NCI-H748 treated with DMSO at 0.1 percent for 48 hours (cell line): Measurements from ENCODE around the gene RHOJ.

Source experiments
- DNase-seq: peaks from one replicate; lab custom pipeline; 2025; lab: John Stamatoyannopoulos, UW

Gene RHOJ

DNA sequence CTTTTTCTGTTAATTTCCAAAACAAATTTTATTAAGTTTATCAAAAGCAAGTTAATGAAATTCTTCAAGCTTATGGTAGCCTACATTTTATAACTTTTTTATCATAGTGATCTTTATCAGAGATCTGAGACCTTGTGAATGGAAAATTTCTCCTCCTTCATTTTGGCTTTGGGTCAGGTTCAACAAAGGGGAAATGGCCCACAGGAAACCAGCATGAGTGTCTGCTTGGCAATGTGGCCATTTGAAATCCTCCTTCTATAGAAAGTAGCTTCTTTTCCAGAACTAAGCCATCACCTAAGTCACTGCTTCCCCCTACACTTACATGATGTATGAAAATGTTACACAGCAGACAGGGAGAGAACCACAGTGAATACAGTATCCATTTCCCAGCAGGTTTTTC is 1.6 kb downstream of the RHOJ start:
- DNase-seq, result no peak

DNA sequence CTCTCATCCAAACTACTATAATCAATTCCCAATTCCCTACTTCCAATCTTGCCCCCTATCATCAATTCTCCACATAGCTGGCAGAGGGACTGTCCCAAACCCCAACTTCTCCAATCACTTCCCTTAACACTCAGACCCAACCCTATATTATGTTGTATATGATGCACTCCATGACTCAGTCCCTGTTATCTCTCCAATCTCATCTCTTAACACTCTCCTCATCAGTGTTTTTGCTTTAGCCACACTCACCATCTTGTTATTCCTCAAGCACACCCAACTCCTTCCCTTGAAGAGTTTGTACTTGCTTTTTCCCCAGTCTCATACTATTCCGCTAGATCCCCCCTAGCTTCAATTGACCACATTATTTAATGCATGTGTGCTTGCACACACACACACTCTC is 4.9 kb downstream of the RHOJ start:
- no peak for DNase-seq

DNA sequence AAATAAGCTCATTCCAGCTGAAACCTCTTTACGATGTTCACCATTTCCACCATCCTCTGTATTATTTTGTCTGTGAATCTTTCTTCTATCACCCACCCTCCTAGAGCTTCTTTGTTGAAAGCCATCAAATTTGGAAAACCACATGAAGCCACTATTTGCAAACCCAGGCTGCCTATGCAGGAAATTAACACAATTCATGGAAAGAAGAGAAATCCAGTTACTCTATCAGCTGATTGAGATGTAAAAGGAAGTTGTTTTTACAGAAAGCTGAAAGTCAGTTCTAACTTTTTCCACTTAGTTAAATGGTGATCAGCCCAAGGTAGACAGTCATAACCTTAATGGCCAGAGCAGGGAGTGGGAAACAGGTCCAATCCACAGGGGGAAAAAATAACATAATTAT is 6.6 kb downstream of the RHOJ start:
- DNase-seq, result no peak

DNA sequence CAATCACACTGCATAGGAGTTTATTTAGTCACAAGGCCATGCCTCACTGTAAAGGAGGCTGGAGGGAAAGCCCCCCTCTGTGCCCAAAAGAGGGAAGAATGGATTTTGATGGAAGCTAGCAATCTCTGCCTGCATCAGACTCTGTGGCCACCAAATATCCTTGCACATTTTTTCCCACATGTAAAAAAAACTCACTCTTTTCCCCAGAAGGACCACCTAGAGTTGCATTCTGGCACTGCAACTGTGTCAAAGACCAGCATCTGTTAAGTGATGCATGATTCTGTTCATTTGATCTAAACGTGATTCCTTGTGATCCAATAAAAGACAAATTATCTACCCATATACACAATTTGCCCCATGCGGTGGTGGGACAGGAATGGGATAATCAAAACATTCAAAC is 8.0 kb downstream of the RHOJ start:
- no peak for DNase-seq

DNA sequence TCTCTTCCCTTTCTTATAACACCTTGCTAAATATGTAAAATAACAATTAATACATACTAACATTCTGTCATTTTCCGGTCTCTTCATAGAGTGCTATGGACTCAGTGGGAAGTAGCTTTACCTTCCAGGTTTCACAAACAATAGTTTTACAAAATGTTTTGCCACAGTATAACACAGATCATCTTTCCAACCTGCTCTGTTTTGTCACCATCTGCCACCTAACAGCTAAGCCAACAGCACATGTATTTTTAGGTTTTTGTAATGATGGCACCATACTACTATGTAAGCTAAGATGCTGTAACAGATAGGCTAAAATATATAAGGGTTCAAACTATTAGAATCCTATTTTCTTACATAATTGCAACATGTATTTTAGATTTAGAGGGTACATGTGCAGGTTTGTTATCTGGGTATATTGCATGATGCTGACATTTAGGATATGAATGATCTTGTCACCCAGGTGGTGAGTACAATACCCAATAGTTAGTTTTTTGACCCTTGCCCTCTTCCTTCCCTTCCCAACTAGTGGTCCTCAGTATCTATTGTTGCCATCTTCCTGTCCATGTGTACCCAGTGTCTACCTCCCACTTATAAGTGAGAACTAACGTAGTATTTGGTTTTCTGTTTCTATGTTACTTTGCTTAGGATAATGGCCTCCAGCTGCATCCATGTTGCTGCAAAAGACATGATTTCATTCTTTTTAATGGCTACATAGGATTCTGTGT is 8.7 kb downstream of the RHOJ start:
- DNase-seq, result no peak

DNA sequence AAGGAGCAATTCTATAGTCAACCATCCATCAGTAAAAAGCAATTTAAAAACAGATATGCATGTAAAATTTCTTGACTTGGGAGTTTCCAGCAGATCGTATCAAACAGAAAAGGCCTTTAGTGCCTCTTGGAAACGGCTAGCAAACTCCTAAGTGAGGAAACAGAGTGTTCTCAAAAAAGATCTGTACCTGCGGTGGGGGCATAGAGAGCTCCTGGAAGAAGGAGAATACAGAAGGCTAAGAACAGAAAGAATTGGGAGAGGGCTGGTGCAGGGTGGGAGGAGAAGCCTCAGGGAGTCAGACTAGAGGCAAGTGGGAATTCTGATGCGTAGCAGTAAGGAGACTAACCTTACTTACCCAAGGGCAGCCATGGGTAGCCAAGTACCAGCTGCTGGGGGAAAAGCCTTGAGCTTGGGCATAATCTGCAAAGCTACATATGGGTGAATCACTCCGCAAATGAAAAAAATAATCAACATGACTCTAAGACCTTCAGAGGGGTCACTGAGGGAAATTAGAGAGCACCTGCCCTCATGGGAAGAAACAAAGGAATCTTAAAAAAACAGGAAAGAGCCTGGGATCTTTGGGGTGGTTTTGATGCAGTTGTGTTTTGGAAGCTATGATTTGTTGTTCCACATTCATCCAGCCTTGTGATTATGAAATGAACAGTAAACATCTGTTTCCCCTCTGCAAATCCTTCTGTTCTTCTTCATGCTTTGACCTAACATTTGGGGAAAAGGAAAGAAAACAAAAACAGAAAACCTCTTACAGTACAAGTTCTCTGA is 10.4 kb downstream of the RHOJ start:
- no peak for DNase-seq

DNA sequence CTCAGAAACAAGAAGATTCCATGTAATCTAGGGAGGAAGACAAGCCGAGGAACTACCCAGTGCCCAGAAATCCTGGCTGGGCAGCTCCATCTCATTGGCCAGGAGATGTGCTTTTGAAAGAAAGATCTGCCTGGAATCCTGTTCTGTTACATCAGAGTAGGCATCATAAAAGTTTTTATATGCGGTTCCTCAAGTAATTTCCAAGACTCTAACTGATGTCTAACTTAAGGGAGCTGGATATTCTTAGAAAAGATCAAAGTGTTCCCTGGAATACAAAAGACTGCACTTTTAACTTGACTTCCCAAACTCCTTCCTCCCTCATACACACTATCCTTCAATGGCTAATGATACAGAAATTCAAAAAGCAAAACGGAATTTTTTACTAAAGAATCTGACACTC is 16.3 kb downstream of the RHOJ start:
- no peak for DNase-seq

DNA sequence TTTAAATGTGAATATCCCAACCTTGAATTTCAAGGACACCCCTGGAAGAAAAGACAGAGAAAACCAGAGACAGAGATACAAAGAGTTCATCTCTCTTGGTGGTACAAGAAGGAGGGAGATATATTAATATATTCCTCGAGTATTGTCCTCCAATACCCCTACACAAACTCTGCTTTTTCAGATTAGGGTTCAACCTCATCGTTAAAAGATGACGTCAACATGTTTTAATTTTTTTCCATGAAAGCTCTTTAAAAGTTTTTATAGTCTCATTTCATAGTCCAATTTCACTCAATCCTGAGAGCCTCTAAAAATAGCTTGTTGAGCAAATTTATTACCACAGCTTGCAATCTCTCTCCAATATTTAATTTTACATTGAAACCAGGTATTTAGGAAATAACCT is 19.4 kb downstream of the RHOJ start:
- DNase-seq, result no peak

DNA sequence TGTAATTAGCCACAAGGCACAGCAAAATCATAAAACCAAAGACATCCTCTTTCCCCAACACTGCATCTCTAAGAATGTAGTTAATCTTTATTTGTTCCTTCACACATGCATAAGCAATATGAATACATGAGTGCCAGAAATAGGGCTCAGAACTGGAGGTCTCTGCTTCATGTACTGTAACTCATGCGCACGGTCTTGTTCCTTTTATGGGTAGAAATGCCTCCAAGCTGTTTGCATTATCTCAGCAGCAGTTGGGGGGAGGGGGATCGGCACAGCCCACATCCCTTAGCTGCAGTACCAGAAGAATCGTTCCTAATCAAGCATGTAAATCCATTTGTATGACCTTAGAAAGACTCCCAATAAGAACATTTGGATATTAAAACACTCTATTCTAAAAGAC is 20.0 kb downstream of the RHOJ start:
- DNase-seq, result no peak

DNA sequence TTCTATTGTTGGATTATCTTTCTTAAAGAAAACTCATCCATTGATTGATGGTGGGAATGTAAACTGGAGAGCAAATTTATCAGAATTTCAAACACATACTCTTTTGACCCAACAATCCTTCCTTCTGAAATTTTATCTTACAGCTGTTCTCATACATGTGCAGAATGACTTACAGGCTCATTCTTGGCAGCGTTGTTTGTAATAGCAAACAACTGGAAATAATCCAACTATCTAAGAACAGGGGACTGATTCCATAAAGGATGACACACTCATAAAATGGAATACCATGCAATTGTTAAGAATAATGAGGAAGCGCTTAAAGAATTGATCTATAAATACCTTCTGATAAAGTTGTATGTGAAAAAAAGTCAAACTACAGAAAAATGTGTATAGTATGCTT is 24.0 kb downstream of the RHOJ start:
- DNase-seq, result no peak

DNA sequence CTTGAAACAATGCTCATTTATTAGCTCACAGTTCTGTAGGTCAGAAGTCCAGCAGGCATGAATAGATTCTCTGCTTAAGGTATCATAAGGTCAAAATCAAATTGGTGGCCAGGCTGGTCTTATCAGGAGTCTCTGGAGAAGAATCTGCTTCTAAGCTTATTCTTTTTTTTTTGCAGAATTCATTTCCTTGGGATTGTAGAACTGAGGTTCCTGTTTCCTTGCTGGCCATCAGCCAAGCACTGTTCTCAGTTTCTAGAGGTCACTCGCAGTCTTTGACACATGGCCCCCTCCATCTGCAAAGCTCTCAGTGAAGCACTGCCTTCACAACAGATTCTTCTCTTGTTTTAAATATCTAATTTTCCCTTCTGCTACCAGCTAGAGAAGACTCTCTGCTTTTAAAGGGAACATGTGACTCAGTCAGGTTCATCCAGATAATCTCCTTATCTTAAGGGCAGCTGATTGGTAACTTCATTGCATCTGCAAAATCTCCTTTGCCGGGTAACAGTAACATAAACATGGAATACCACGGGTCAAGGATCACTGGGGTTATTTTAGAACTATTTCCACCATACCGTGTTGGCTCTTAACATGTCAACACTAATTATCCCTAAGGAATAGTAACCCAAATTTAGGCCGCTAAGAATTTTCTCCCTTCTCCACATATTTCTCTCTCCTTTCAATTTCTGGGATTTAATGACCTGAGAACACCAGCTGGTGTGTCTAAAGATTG is 25.3 kb downstream of the RHOJ start:
- no peak for DNase-seq

DNA sequence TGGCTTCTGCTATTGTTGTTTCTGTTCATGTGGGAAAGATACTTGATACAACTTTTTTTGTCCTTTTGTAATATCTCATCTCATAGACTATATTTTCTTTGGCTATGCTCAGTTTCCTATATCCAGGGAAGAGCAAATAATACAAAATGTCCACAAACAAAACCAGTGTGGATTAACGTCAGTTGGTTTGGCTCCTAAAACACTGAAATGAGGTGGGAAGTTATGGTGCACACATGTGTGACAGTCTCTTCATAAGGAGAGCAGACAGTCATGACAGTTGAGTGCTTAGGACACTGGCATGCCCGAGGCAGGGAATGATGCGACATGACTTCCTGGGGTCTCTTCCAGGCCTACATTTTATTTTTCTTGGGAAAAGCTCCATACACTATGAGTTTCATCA is 27.5 kb downstream of the RHOJ start:
- DNase-seq, result no peak

DNA sequence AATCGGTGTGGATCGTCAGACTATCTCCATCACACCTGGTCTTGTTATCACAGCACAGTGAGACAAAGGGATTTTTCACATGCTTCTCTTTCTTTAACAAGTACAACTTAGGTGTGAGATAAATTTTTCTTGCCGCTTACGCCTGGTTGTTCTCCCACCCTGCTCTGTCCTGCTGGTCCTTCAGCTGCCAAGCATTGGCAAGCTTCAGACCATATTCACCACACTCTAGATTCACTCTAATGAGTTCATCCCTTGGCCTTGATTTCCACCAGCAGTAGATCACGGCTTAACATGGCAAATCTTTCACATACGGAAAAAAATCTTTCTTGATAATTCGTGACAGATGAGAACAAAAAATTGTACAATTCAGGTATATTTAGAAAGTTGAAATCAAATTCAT is 33.5 kb downstream of the RHOJ start:
- no peak for DNase-seq

DNA sequence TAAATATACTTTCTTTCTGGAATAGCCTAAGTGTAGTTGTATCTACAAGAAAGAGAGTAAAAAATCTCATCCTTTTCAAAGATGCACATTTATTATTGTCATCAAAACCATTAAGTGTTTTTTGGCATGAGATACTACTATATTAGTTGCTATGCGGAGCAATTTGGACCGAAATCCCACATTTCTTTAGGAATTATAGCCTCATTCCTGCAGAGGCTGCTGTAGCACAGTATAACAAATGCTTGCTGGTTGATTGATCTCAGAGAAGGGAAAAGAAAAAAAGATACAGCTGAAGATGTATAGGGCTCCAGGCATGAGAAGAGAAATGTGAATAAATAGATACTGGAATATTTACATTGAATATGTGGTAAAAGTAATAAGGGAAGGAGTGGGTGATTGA is 36.0 kb downstream of the RHOJ start:
- no peak for DNase-seq

DNA sequence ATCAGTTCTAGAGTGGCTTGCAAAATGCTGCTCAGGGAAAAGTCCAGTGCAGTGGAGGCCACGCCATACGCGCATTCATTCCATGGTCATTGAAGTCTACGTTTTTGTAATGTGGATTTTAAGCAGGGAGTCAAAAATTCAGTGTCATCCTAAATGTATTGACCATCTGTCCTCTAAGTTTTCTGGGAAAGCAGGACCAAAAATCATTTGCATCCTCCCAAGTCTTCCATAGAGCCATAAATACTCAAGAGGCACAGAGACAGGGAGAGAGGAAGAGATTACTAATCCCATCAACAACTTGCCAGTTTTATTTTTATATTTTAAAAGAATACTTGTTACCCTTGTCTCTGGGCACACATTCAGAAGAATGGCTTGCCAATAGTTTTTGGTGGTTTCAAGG is 36.9 kb downstream of the RHOJ start:
- DNase-seq, result no peak

DNA sequence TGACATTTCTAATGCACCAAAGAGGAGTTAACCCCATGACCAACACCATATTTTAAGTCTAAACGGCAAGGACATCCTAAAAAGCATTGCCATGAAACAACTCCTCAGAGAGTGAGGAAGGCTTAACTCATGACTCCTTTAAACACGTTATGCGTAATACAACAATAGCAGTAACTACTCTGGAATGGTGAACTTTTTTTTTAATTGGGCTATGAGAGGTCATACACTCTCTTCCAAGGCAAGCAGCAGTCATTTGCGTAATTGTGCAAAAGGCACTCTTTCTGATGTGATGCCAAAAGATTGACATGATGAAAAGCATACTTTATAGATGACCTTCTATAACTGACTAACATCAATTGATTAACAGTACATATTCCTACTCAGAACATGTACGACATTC is 39.4 kb downstream of the RHOJ start:
- no peak for DNase-seq

DNA sequence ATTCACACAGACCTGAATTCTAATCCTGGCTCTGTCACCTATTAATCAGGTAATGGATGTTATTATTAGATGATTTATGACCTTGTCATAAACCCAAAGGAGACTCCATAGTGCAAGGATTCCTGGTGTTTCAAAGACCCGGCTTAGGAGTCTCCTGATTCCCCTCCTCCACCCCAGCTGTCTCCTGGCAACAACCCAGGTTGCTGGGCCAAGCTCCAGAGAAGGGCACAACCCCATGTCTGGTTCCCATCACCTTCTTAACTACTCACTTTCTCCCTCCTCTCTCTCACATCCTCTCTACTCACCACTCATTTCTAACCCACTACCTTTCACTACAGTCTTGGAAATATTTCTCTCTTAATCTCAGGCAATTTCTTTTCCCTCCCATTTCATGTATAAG is 41.6 kb downstream of the RHOJ start:
- DNase-seq, result no peak

DNA sequence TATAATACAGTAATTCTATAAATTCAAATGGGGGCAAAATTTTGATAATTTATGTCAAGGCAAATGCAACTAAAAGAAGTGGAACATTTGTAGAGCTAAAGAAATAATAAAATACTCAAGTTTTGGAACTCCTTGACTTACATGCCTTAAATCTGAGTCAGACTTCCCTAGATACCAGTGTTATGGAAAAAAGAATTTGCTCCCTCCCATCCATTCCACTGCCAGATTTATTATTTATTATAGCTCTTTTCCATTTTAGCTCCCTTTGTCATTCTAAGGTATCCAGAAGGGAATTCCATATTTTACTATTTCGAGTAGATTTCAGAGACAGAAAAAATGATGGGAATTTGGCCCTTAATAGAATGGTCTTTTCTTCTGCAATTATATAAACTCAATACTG is 44.0 kb downstream of the RHOJ start:
- no peak for DNase-seq

DNA sequence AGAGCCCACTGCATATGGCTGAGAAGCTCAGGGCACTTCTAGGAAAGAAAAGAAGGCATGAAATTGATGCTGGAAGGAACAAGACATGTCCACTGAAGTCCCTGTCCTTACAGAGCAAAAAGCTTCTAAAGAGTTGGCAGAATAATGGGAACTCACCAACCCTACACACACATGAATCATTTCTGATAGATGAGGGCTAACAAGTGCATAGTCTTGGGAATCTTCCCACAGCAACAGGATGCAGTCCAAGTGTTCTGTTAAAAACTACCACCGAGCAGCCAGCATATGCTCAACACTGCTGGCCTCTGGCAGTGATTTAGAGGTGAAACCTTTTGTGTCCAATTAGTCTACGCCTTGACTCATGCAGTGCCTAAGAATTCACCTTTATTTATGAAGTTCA is 44.8 kb downstream of the RHOJ start:
- DNase-seq, result no peak

DNA sequence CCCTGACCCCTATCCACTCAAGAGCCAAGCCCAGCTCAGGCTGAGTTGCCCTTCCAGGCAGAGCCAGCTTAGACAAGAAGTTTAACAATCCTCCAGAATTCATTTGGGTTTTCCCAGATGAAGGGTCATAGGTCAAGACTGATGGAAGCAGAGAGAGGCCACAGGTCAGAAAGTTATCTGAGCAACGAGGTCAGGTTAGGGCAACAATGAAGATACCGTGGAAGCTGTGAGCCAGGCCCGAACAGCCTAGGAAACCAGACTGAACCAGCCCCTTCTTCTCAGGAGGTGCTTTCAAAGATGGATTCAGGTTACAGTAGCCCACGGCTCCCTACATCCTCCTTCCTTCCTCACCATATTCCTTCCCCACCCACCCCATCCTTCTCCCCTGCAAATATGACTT is 53.1 kb downstream of the RHOJ start:
- DNase-seq, result no peak

DNA sequence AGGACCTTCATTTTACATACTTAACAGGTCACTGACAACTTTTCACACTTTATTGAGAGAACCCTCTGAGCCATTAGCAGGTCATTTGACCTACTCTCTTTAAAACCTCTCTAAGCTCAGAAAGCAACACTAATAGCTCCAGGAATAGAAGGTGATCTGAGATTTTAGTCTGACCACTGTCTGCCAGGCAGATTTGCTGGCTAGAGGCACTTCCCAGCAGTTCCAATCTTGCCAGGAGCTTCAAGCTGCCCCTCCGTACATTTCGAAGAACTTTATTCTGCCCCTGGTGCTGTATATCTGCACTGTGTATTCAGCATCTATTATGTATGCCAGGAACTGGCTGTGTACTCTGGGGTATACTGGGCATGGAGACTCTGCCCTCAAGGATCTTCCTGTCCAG is 58.2 kb downstream of the RHOJ start:
- DNase-seq, result no peak

DNA sequence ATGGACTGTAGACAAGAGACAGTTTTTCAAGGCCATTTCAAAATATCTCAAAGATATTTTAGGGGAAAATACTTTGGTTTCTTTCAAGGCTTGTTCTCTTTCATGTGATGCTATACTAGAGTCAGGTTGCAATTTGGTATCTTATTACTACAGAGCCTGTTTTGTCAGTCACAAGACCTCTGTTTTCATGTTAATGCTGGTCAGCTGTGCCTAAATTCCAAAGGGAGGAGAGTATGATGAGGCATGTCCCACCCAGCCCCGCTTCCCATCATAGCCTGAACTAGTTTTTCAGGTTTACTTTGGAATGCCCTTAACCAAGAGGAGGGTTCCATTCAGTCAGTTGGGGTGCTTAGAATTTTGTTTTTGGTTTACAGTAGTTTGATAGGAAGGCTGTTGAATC is 61.9 kb downstream of the RHOJ start:
- DNase-seq, result no peak

DNA sequence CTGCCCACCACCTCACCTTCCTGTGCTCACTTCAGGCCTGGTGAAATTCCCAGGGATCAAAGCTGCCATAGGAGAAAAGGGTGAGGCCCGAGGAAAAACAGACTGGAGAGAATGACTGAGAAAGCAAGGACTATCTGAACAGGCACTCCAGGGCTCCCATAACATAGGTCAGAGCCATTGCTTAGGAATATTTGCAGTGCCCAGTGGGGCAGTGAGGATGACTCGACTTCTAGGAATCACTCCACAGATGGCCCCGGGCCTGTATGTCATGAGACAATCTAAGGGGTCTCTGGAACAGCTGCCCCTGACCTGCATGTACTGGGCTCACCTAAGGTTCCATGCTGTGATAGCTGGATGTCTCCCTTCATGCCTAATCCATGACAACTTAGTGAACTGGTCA is 62.9 kb downstream of the RHOJ start:
- no peak for DNase-seq
